ENCODE results near the gene SPATA16.
"Not testable (repeated sequence)": the region's sequence is repeated elsewhere in the genome, so short reads cannot be mapped to it uniquely, and the experiment has no call there.

DNA sequence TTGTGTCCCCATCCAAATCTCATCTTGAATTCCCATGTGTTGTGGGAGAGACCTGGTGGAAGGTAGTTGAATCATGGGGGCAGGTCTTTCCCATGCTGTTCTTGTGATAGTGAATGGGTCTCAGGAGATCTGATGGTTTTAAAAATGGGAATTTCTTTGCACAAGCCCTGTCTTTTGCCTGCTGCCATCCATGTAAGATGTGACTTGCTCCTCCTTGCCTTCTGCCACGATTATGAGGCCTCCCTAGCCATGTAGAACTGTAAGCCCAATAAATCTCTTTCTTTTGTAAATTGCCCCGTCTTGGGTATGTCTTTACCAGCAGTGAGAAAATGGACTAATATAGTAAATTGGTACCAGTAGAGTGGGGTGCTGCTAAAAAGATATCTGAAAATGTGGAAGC is 261.7 kb downstream of the SPATA16 start:
- TF ChIP-seq, protein P1, sequence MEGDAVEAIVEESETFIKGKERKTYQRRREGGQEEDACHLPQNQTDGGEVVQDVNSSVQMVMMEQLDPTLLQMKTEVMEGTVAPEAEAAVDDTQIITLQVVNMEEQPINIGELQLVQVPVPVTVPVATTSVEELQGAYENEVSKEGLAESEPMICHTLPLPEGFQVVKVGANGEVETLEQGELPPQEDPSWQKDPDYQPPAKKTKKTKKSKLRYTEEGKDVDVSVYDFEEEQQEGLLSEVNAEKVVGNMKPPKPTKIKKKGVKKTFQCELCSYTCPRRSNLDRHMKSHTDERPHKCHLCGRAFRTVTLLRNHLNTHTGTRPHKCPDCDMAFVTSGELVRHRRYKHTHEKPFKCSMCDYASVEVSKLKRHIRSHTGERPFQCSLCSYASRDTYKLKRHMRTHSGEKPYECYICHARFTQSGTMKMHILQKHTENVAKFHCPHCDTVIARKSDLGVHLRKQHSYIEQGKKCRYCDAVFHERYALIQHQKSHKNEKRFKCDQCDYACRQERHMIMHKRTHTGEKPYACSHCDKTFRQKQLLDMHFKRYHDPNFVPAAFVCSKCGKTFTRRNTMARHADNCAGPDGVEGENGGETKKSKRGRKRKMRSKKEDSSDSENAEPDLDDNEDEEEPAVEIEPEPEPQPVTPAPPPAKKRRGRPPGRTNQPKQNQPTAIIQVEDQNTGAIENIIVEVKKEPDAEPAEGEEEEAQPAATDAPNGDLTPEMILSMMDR (IDR thresholded peaks at IDR 0.05), result not testable (repeated sequence)
- not testable (repeated sequence) for TF ChIP-seq POLR2A (IDR thresholded peaks at IDR 0.05)
